ENCODE data around the gene KIAA1328. TPM values are rescaled to one million over a fixed set of nuclear protein-coding genes. Genes with fewer than 3 reads are reported as not detected.

The KIAA1328 gene
- total RNA-seq, 2 donors from 2014 or later = 4.8 to 5.2 TPM

- TF ChIP-seq, protein P1, sequence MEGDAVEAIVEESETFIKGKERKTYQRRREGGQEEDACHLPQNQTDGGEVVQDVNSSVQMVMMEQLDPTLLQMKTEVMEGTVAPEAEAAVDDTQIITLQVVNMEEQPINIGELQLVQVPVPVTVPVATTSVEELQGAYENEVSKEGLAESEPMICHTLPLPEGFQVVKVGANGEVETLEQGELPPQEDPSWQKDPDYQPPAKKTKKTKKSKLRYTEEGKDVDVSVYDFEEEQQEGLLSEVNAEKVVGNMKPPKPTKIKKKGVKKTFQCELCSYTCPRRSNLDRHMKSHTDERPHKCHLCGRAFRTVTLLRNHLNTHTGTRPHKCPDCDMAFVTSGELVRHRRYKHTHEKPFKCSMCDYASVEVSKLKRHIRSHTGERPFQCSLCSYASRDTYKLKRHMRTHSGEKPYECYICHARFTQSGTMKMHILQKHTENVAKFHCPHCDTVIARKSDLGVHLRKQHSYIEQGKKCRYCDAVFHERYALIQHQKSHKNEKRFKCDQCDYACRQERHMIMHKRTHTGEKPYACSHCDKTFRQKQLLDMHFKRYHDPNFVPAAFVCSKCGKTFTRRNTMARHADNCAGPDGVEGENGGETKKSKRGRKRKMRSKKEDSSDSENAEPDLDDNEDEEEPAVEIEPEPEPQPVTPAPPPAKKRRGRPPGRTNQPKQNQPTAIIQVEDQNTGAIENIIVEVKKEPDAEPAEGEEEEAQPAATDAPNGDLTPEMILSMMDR (IDR thresholded peaks at IDR 0.05) = no peak
- H3K9ac ChIP-seq (ENCODE audit: low read depth in 2 of 2, low read length in 2 of 2) = no peak overlapping the region
- no peak overlapping the region for H3K4me3 ChIP-seq
- H3K27ac ChIP-seq = no peak overlapping the region
- no peaks in the 10 kb centered on the region for H3K36me3 ChIP-seq
- intact Hi-C loops (cut with DNase I) = no loop called here
- no peaks in the 10 kb centered on the region for H3K9me3 ChIP-seq
- no peak for DNase-seq
- no peaks in the 10 kb centered on the region for H3K4me1 ChIP-seq
- no peaks in the 10 kb centered on the region for H3K27me3 ChIP-seq
Observed at GRCh38 chr18:36887114-36887513, 58.2 kb downstream of the KIAA1328 start.

- H3K9me3 ChIP-seq = no peaks in the 10 kb centered on the region
- H3K9ac ChIP-seq (ENCODE audit: low read depth in 2 of 2, low read length in 2 of 2) = no peak overlapping the region
- no peaks in the 10 kb centered on the region for H3K36me3 ChIP-seq
- DNase-seq = no peak
- TF ChIP-seq, protein P1 (IDR thresholded peaks at IDR 0.05) = no peak
- no peak overlapping the region for H3K4me3 ChIP-seq
- no peaks in the 10 kb centered on the region for H3K27me3 ChIP-seq
- no peaks in the 10 kb centered on the region for H3K4me1 ChIP-seq
- intact Hi-C loops (cut with DNase I) = no loop called here
- no peak overlapping the region for H3K27ac ChIP-seq
Observed at GRCh38 chr18:36887864-36888263, 58.9 kb downstream of the KIAA1328 start.

- no peaks in the 10 kb centered on the region for H3K27me3 ChIP-seq
- H3K4me1 ChIP-seq = no peaks in the 10 kb centered on the region
- TF ChIP-seq, protein P1 (IDR thresholded peaks at IDR 0.05) = no peak
- no peak overlapping the region for H3K4me3 ChIP-seq
- intact Hi-C loops (cut with DNase I) = no loop called here
- no peak overlapping the region for H3K27ac ChIP-seq
- no peak for DNase-seq
- H3K9me3 ChIP-seq = no peaks in the 10 kb centered on the region
- H3K36me3 ChIP-seq = no peaks in the 10 kb centered on the region
- H3K9ac ChIP-seq (ENCODE audit: low read depth in 2 of 2, low read length in 2 of 2) = no peak overlapping the region
Observed at GRCh38 chr18:36888778-36889177, 59.9 kb downstream of the KIAA1328 start.

DNA sequence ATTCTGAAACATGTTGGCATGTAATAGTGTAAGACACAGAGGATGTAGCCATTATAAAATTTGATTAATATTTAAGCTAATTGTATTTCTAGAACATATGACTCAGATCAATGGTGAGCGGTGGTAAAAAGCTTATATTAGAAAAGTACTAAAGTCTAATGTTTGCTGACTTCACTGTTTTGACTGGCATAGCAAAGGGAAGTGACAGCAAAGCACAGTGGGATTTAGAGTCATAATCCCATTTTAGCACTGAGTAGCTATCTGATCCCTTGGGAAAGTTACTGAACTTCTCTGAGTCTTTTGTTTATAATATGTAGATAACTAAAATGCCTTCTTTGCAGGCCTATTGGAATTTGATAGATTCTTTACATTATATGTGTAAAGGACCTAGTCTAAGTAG lies 60.4 kb downstream of the KIAA1328 start:
- Histone ChIP-seq H3K9ac (ENCODE audit: low read depth in 2 of 2, low read length in 2 of 2) (no peak overlapping the region), H3K27me3 (no peaks in the 10 kb centered on the region), H3K27ac (no peak overlapping the region), H3K4me1 (no peaks in the 10 kb centered on the region), H3K9me3 (no peaks in the 10 kb centered on the region), H3K36me3 (no peaks in the 10 kb centered on the region), H3K4me3 (no peak overlapping the region)
- intact Hi-C loops (cut with DNase I) = no loop called here
- no peak for DNase-seq
- TF ChIP-seq, protein P1 (IDR thresholded peaks at IDR 0.05) = no peak

DNA sequence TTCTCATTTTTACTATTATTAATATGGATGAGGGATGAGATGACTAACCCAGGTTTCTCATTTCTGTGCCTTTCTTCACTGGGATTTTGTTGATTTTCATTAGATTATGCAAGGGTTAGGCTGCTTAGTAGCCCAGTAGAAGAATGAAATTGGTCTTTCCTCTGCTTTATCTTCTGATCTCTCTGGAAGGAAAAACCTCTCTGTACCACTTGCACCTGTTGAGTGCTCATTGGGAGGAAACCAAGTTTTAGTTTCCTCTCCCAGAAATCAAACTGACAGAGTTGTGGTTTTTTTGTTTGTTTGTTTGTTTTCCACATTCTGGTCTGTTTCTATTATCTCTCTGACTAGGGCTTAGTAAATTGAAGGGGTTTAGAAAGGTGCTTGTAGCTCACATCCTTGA lies 60.8 kb downstream of the KIAA1328 start:
- TF ChIP-seq, protein P1 (IDR thresholded peaks at IDR 0.05) = no peak
- no peak for DNase-seq
- Histone ChIP-seq H3K27ac (no peak overlapping the region), H3K4me1 (no peaks in the 10 kb centered on the region), H3K9ac (ENCODE audit: low read depth in 2 of 2, low read length in 2 of 2) (no peak overlapping the region), H3K9me3 (no peaks in the 10 kb centered on the region), H3K36me3 (no peaks in the 10 kb centered on the region), H3K4me3 (no peak overlapping the region), H3K27me3 (no peaks in the 10 kb centered on the region)
- intact Hi-C loops (cut with DNase I) = no loop called here

- H3K4me3 ChIP-seq = no peak overlapping the region
- TF ChIP-seq, protein P1 (IDR thresholded peaks at IDR 0.05) = no peak
- no peak overlapping the region for H3K9ac ChIP-seq (ENCODE audit: low read depth in 2 of 2, low read length in 2 of 2)
- no peak for DNase-seq
- no peaks in the 10 kb centered on the region for H3K36me3 ChIP-seq
- no peaks in the 10 kb centered on the region for H3K4me1 ChIP-seq
- no peaks in the 10 kb centered on the region for H3K27me3 ChIP-seq
- intact Hi-C loops (cut with DNase I) = no loop called here
- H3K27ac ChIP-seq = no peak overlapping the region
- no peaks in the 10 kb centered on the region for H3K9me3 ChIP-seq
Observed at GRCh38 chr18:36890598-36890997, 61.7 kb downstream of the KIAA1328 start.
